Activated CD4-positive, alpha-beta T cell treated with anti-CD3 and anti-CD28 coated beads, Interleukin-2, amount 50 U/mL, for 24 hours (primary cell): Measurements from ENCODE around the gene BMP2.

Experiments
- DNase-seq, 2 donors: peaks; one replicate each; pipeline ENCODE4 v3.0.0-alpha.2; 2020; ENCODE audit warnings: low read depth in 1 of 2, low spot score in 1 of 2

The BMP2 gene

DNA sequence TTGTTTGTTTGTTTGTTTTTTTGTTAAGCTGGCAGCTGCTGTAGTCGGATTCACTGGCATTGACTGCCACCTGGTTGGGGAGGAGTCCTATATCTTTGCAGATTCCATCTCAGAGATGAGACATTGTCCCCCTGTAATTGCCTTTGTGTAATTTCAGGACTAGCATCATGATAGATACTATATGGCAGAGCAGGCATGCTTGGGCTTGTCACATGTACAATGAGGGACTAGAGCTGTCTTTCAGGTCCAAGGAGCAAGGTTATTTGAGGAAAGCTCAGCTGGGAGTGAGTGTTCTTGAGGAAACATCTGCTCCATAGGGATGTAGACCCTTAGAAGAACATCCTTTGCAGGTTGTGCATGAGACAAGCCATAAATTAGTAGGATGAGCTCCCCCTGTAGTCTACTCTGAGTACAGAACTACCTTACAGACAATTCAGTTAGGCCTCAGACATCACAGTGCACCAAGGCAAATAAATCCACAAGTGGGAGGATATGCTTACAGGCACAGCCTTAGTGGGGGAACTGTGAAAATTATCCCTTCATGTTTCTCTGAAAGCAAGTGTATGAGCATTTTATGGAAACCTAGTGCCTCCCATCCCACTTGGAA lies 62.1 kb downstream of the BMP2 start:
- no peak for DNase-seq
